Thyroid gland (tissue), 4 donors: ENCODE data around the gene TFB1M. TPM values are rescaled to one million over a fixed set of nuclear protein-coding genes. Genes with fewer than 3 reads are reported as not detected.
A peak's percentile ranks its signal among the peaks of the same experiment; 100 is the strongest.

ENCODE experiments used
- DNase-seq, 2 donors: peaks; one replicate each; pipeline ENCODE4 v3.0.0-alpha.2; 2019
- H3K27ac ChIP-seq, 3 donors: fragments of 200-600 bp; sonication (generic); 1 replicate in 2 of 3; 2 replicates in 1 of 3; pipeline ENCODE4 v1.5.1; 2016 to 2019; ENCODE audit warnings: mild to moderate bottlenecking in 1 of 3, moderate library complexity in 1 of 3
- H3K27me3 ChIP-seq: fragments of 200-600 bp; sonication (generic); one replicate; pipeline ENCODE4 v1.5.1; 2019
- H3K36me3 ChIP-seq, 2 donors: fragments of 200-600 bp; sonication (generic); one replicate each; pipeline ENCODE4 v1.5.1; 2016 to 2019
- H3K4me1 ChIP-seq, 2 donors: fragments of 200-600 bp; sonication (generic); one replicate each; pipeline ENCODE4 v1.5.1; 2017 to 2019
- H3K4me3 ChIP-seq, 3 donors: fragments of 200-600 bp; sonication (generic); replicated peaks in 1 of 3; 1 replicate in 2 of 3; 2 replicates in 1 of 3; pipeline ENCODE4 v1.5.1; 2016; ENCODE audit warnings: mild to moderate bottlenecking in 1 of 3
- H3K9me3 ChIP-seq: fragments of 200-600 bp; sonication (generic); one replicate; pipeline ENCODE4 v1.5.1; 2017
- CTCF ChIP-seq, 6 experiments: fragments of 200-600 bp in 3 of 6; fragments of 450-650 bp in 3 of 6; sonication (generic) in 3 of 6; IDR thresholded peaks; one replicate each; pipeline ENCODE4 v1.5.1; 2016 to 2019; ENCODE audit warnings: antibody characterized with exemption in 6 of 6, mild to moderate bottlenecking in 2 of 6, inconsistent platforms in 1 of 6, moderate library complexity in 1 of 6
- POLR2A ChIP-seq, 2 donors: fragments of 450-650 bp; IDR thresholded peaks; one replicate each; pipeline ENCODE4 v1.6.1; 2017; ENCODE audit warnings: antibody characterized with exemption in 2 of 2, mild to moderate bottlenecking in 2 of 2, moderate library complexity in 1 of 2
- WGBS, 2 donors: methylation state at CpG; one replicate each; pipeline ENCODE4 v1.1.5; 2017; 5-methylcytosine and 5-hydroxymethylcytosine counted together
- intact Hi-C: fragments of 100-400 bp; cut with DNase I; formaldehyde crosslinking; loops from one replicate; pipeline ENCODE4 v1.15.1; 2023
- total RNA-seq, 4 donors: library from RNA; depleted of rRNA; stranded (reverse); fragments of >200 nt; gene quantifications; one replicate each; pipeline ENCODE4 v1.2.3, GENCODE V29; 2016

The TFB1M gene
- total RNA-seq, 4 donors from 2014 or later, result 13.9 to 28.1 (median 21.2) TPM

GRCh38 chr6:155241966-155242365, 72.3 kb downstream of the TFB1M start:
- H3K4me3 ChIP-seq, result no peak overlapping the region
- no peaks in the 10 kb centered on the region for H3K9me3 ChIP-seq
- peak overlapping the region; percentile 75 to 87 (median 81) for H3K27ac ChIP-seq
- TF ChIP-seq POLR2A (IDR thresholded peaks at IDR 0.05) (no peak), CTCF (IDR thresholded peaks at IDR 0.05) (no peak)
- H3K36me3 ChIP-seq, result no peaks in the 10 kb centered on the region
- H3K4me1 ChIP-seq, result peaks cover 12 to 20% of the 10 kb centered on the region in 2 donors
- WGBS, 2 donors, result 39 to 42% methylated on average over 8 of the region's 8 CpGs
- H3K27me3 ChIP-seq, result no peaks in the 10 kb centered on the region
- intact Hi-C loops, result no loop called here
- DNase-seq, result peak; percentile 70 to 76

GRCh38 chr6:155240905-155241600, 73.2 kb downstream of the TFB1M start:
- WGBS, 2 donors, result 92 to 95% methylated on average over 19 of the region's 19 CpGs
- peak overlapping the region; percentile 75 to 87 (median 81) for H3K27ac ChIP-seq
- TF ChIP-seq POLR2A (IDR thresholded peaks at IDR 0.05), result no peak
- TF ChIP-seq CTCF (IDR thresholded peaks at IDR 0.05), result no peak
- H3K36me3 ChIP-seq, result no peaks in the 10 kb centered on the region
- intact Hi-C loops, result no loop called here
- DNase-seq, result no peak
- peaks cover 10 to 17% of the 10 kb centered on the region in 2 donors for H3K4me1 ChIP-seq
- no peak overlapping the region for H3K4me3 ChIP-seq
- H3K27me3 ChIP-seq, result no peaks in the 10 kb centered on the region
- no peaks in the 10 kb centered on the region for H3K9me3 ChIP-seq

- H3K27ac ChIP-seq, result no peak overlapping the region
- H3K27me3 ChIP-seq, result no peaks in the 10 kb centered on the region
- WGBS, 2 donors, result 91% methylated on average over 1 of the region's 1 CpG; no CpG with 5 or more reads in 1 of the 2 donors
- TF ChIP-seq CTCF (IDR thresholded peaks at IDR 0.05) (no peak), POLR2A (IDR thresholded peaks at IDR 0.05) (no peak)
- no peak overlapping the region for H3K4me3 ChIP-seq
- no peak for DNase-seq
- no peaks in the 10 kb centered on the region for H3K36me3 ChIP-seq
- H3K4me1 ChIP-seq, result peaks cover 10 to 17% of the 10 kb centered on the region in 2 donors
- intact Hi-C loops, result no loop called here
- no peaks in the 10 kb centered on the region for H3K9me3 ChIP-seq
Measured at GRCh38 chr6:155237613-155238012, 76.7 kb downstream of the TFB1M start.

- WGBS, 2 donors, result 52 to 70% methylated on average over 5 of the region's 5 CpGs
- no peaks in the 10 kb centered on the region for H3K36me3 ChIP-seq
- no peaks in the 10 kb centered on the region for H3K9me3 ChIP-seq
- H3K4me1 ChIP-seq, result peaks cover 0 to 4% of the 10 kb centered on the region in 2 donors
- intact Hi-C loops, result no loop called here
- DNase-seq, result no peak
- peak overlapping the region in 2 of 3 donors; percentile 40 to 49 for H3K27ac ChIP-seq
- no peak overlapping the region for H3K4me3 ChIP-seq
- TF ChIP-seq POLR2A (IDR thresholded peaks at IDR 0.05), result no peak
- TF ChIP-seq CTCF (IDR thresholded peaks at IDR 0.05), result no peak
- H3K27me3 ChIP-seq, result no peaks in the 10 kb centered on the region
Measured at GRCh38 chr6:155235087-155235486, 79.2 kb downstream of the TFB1M start.

- DNase-seq, result no peak
- no peak overlapping the region for H3K4me3 ChIP-seq
- peak overlapping the region in 2 of 3 donors; percentile 40 to 49 for H3K27ac ChIP-seq
- H3K36me3 ChIP-seq, result no peaks in the 10 kb centered on the region
- intact Hi-C loops, result no loop called here
- WGBS, 2 donors, result 89 to 96% methylated on average over 4 of the region's 4 CpGs
- no peaks in the 10 kb centered on the region for H3K27me3 ChIP-seq
- H3K9me3 ChIP-seq, result no peaks in the 10 kb centered on the region
- TF ChIP-seq CTCF (IDR thresholded peaks at IDR 0.05) (no peak), POLR2A (IDR thresholded peaks at IDR 0.05) (no peak)
- peaks cover 0 to 4% of the 10 kb centered on the region in 2 donors for H3K4me1 ChIP-seq
Measured at GRCh38 chr6:155234687-155235086, 79.6 kb downstream of the TFB1M start.
